ENCODE measurements around the gene PPARGC1A.

Gene PPARGC1A

GRCh38 chr4:23847158-23847557 lies 42.7 kb downstream of the PPARGC1A start:
- DNase-seq (ENCODE audit: extremely low read depth in 1 of 2, low read depth in 1 of 2), result no peak

- no peak for DNase-seq (ENCODE audit: extremely low read depth in 1 of 2, low read depth in 1 of 2)
Measured at GRCh38 chr4:23844961-23845360, 44.9 kb downstream of the PPARGC1A start.

DNA sequence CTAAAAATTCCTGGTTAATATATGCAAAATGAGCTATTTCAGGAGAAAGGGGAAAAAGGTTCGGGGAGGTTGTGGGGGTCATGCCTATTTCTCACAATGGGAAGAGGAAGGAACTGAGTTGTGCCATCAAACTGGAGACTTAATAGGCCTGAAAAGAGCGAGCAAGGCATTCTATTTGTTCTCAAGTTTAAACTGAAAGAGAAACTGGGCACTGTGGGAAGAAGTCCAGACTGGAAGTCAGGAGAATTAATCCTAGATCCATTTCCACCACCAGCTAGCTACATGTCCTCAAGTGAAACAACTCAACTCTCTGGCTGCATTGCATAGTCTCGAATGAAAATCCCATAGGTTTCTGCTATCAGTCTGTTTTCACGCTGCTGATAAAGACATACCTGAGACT lies 50.6 kb downstream of the PPARGC1A start:
- DNase-seq (ENCODE audit: extremely low read depth in 1 of 2, low read depth in 1 of 2), result no peak

- no peak for DNase-seq (ENCODE audit: extremely low read depth in 1 of 2, low read depth in 1 of 2)
Measured at GRCh38 chr4:23838607-23839006, 51.2 kb downstream of the PPARGC1A start.

- no peak for DNase-seq (ENCODE audit: extremely low read depth in 1 of 2, low read depth in 1 of 2)
Measured at GRCh38 chr4:23838131-23838530, 51.7 kb downstream of the PPARGC1A start.

GRCh38 chr4:23837371-23837770 lies 52.5 kb downstream of the PPARGC1A start:
- no peak for DNase-seq (ENCODE audit: extremely low read depth in 1 of 2, low read depth in 1 of 2)

DNA sequence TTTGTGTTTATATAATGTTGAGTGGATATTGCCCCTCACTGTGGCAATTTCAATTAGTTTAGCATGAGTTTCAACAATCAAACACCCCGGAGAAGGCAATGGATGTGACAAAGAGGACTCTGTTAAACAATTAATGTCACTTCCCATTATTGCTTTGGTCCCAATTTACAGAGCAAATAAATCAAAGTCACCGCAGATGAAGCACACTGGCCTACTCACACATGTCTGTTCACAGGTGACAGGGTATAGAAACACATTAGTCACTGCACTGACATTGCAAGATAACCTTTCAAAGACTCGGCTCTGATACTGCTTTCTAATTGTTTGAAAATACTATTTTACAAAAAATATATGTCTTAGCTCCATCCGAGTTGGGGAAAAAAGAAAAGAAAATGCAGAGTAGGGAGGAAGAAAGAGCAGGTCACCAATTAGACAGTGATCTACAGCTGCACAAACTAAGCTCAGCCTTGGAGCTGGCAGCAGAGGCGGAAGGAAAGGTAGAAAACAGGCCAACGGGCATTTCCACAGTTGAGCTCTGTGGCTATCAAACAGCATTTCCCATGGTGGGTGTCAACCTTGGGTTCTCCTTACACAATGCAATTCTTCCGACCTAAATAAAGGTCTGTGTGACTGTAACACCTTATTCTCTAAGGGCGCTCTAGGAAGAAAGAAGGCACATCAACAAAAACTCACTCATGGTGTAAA lies 53.9 kb downstream of the PPARGC1A start:
- no peak for DNase-seq (ENCODE audit: extremely low read depth in 1 of 2, low read depth in 1 of 2)

- DNase-seq (ENCODE audit: extremely low read depth in 1 of 2, low read depth in 1 of 2), result no peak
Measured at GRCh38 chr4:23828779-23829178, 61.1 kb downstream of the PPARGC1A start.

- DNase-seq (ENCODE audit: extremely low read depth in 1 of 2, low read depth in 1 of 2), result no peak
Measured at GRCh38 chr4:23828020-23828715, 61.7 kb downstream of the PPARGC1A start.

GRCh38 chr4:23822181-23822580 lies 67.7 kb downstream of the PPARGC1A start:
- no peak for DNase-seq (ENCODE audit: extremely low read depth in 1 of 2, low read depth in 1 of 2)

- no peak for DNase-seq (ENCODE audit: extremely low read depth in 1 of 2, low read depth in 1 of 2)
Measured at GRCh38 chr4:23819041-23819511, 70.8 kb downstream of the PPARGC1A start.

DNA sequence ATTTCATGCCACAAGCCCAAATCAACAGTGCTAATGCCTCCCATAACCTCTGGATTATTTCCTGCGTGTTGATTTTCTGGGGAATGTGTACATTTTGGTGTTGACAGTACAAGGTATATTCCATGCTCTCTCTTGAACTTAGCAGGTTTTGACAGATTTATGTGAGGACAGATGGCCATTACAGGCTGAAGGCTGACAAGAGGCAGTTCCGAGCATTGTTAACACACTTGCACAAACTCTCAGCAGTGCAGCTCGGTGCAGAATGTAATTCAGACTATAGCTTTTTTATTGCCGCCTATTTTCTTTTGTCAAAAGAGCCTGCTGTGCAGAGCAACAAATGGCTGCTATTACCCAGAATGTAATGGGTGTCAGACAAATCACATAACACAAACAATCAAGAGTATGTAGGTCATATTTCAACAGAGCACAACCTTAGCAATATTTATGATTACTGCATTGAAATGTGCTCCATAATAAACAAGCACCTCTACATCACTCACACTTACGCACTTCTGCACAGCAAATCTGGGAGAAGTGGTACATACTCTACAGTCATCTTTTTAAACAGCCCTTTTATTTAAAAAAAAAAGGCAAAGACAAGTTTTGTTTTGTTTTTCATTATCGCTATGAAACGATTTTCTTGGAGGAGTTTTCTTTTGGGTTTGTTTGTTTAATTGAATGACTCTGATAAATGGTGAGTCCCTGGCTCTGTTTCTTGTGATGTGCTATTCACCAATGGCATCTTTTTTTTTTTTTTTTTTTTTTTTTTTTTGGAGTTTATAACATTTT lies 71.6 kb downstream of the PPARGC1A start:
- DNase-seq (ENCODE audit: extremely low read depth in 1 of 2, low read depth in 1 of 2), result no peak

DNA sequence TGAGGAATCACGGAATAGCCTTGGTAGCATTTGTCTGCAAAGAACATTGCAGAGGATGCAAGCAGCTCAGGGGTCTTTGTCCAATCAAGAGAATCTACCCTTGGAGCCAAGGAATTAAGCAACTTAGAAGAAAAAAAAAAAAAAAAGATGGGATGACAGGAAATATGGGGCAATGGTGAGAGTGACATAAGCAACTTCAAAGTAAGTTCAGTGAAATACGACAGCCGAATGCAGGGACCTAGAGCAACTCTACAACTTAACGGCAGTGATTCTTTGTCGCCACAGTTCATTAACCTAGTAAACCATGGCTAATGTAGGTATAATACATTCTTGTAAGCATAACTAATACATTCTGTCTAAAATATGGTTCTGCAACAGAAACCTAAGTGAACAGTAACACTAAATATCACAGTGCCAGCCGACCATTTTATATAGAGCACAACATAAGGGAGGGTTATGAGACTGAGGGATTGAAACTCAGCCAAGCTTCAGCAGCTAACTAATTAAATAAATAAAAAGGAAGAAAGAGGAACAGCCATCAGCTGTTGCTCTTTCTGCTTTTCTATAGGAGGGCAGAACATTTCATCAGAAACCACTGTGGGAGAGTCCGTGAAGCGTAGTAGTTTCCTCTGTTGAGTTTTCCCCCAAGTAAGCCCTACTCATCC lies 74.7 kb downstream of the PPARGC1A start:
- DNase-seq (ENCODE audit: extremely low read depth in 1 of 2, low read depth in 1 of 2), result no peak

GRCh38 chr4:23814587-23814986 lies 75.3 kb downstream of the PPARGC1A start:
- DNase-seq (ENCODE audit: extremely low read depth in 1 of 2, low read depth in 1 of 2), result no peak

DNA sequence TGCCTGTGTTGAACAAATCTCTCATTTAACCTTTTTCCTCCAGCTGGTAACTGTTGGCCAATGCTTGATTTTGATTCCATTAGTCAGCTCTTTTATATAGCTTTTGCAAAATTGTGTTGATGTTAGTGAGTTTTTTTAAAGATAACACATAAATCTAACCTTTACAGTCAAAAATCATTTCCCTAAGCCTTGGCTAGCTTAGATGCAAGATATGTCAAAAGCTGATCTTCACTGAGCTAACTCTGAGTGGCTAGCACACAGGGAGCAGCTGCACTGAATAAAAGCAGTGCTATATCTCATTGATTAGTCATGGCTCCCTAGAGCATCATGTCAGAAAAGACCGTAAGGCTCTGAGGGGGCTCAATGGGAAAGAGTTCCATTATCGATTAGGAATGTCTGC lies 78.7 kb downstream of the PPARGC1A start:
- DNase-seq (ENCODE audit: extremely low read depth in 1 of 2, low read depth in 1 of 2), result no peak

DNA sequence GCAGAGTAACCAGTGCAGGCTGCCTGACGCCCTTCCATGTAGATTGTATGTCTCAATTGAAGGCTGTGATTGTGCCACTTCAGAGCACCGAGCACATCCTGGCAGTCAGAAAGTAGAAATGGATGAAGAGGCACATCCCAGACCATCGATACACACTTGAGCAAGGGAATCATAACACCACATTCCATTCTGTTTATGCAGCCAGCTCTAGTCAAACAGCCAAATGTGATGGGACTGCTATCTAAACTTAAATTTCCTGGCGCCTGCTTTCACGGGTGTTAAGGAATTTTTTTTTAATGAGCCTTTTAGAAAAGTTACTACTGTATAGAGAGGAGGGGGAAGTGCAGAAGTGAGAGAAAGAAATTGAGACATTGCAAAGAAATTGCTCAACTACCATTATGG lies 84.4 kb downstream of the PPARGC1A start:
- no peak for DNase-seq (ENCODE audit: extremely low read depth in 1 of 2, low read depth in 1 of 2)

- no peak for DNase-seq (ENCODE audit: extremely low read depth in 1 of 2, low read depth in 1 of 2)
Measured at GRCh38 chr4:23789762-23790161, 100.1 kb downstream of the PPARGC1A start.

GRCh38 chr4:23788460-23788859 lies 101.4 kb downstream of the PPARGC1A start:
- DNase-seq (ENCODE audit: extremely low read depth in 1 of 2, low read depth in 1 of 2), result no peak

GRCh38 chr4:23788027-23788426 lies 101.8 kb downstream of the PPARGC1A start:
- DNase-seq (ENCODE audit: extremely low read depth in 1 of 2, low read depth in 1 of 2), result no peak

DNA sequence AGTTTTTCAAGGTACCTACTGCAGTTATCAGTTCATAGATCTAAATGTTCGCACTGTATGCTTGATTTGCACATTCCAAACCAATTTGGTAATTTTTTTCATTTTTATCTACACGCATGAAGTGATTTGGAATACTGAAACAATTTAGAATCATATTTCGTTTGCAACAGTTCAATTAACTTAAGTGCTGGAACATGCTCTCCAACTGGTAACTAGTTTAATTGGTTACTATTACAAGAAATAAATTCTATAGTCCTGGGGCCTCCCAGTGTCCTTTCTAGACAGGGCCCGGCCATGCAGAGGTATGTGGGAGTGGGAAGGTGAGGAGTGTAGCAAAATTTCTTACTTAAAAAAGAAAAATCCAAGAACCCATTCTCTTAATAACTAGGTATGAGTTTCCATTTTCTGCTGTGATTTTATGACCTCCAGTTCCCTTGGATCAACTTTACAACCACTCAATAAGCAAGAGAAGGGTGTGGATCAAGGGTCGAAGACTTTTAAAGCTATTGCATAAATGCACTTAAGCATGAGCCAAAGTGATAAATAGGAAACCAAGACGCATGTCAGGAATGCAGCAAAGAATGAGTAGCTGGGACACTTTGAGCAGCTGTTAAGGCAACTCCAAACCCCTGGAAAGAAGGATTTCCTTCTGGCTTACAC lies 106.9 kb downstream of the PPARGC1A start:
- no peak for DNase-seq (ENCODE audit: extremely low read depth in 1 of 2, low read depth in 1 of 2)

DNA sequence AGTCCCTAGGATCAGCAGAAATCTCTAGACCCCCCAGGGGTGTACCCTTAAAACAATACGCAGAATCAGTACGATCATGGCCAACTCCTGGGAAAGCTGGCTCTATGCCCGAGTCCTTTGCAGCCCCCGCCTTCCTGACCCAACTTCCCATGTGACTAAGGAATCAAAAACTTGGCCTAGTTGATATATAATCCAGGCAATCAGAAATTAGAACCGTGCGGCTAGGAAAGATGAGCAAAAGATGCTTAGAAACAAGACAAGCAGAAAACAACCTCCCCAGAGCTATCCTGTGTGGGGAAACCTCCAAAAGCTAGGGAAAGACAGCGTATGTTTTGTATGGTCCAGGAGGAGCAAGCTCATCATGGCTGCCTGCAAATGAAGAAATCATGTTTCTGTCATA lies 110.0 kb downstream of the PPARGC1A start:
- no peak for DNase-seq (ENCODE audit: extremely low read depth in 1 of 2, low read depth in 1 of 2)
